ENCODE data around the gene GRIK2.

GRCh38 chr6:101545191-101545590 lies 151.7 kb downstream of the GRIK2 start:
- no peak for TF ChIP-seq CTCF (IDR thresholded peaks at IDR 0.05)
- no peak for TF ChIP-seq ZFX (IDR thresholded peaks at IDR 0.05; ENCODE audit: borderline replicate concordance)
